Lung (tissue), 12 donors: Measurements from ENCODE around the gene C2CD4B. TPM values are rescaled to one million over a fixed set of nuclear protein-coding genes. Genes with fewer than 3 reads are reported as not detected.

Source experiments
- ATAC-seq: fragments of 200-7000 bp; cut with Tn5 transposase; one replicate; pipeline ENCODE4 v1.9.1; 2020; ENCODE audit warnings: moderate number of reproducible peaks; ENCODE audit not compliant: insufficient read depth, low FRiP score
- DNase-seq, 3 donors: peaks; one replicate each; pipeline ENCODE4 v3.0.0-alpha.2; 2013 to 2017
- H3K27ac ChIP-seq, 2 donors: one replicate each; pipeline ENCODE4 v1.5.1; 2013; ENCODE audit warnings: mild to moderate bottlenecking in 2 of 2, moderate library complexity in 2 of 2, control low read depth in 1 of 2, inconsistent platforms in 1 of 2, low read depth in 1 of 2, low read length in 1 of 2
- H3K27me3 ChIP-seq, 3 donors: one replicate each; pipeline ENCODE4 v1.5.1; 2013; ENCODE audit warnings: low read length in 2 of 3; ENCODE audit not compliant: control insufficient read depth in 3 of 3, insufficient read depth in 3 of 3
- H3K36me3 ChIP-seq, 4 donors: one replicate each; pipeline ENCODE4 v1.5.1; 2013; ENCODE audit warnings: low read length in 4 of 4, mild to moderate bottlenecking in 1 of 4, moderate library complexity in 1 of 4; ENCODE audit not compliant: control insufficient read depth in 4 of 4, insufficient read depth in 4 of 4
- H3K4me1 ChIP-seq, 5 donors: one replicate each; pipeline ENCODE4 v1.5.1; 2013; ENCODE audit warnings: low read length in 5 of 5, mild to moderate bottlenecking in 2 of 5, moderate library complexity in 1 of 5; ENCODE audit not compliant: control insufficient read depth in 5 of 5, insufficient read depth in 5 of 5
- H3K4me3 ChIP-seq: one replicate; pipeline ENCODE4 v1.5.1; 2013; ENCODE audit warnings: mild to moderate bottlenecking, control low read depth, moderate library complexity
- H3K9ac ChIP-seq, 2 donors: one replicate each; pipeline ENCODE4 v1.5.1; 2013; ENCODE audit warnings: low read length in 2 of 2, control low read depth in 1 of 2; ENCODE audit not compliant: insufficient read depth in 1 of 2
- H3K9me3 ChIP-seq, 4 donors: one replicate each; pipeline ENCODE4 v1.5.1; 2013; ENCODE audit warnings: low read length in 3 of 4, mild to moderate bottlenecking in 1 of 4, moderate library complexity in 1 of 4; ENCODE audit not compliant: control insufficient read depth in 4 of 4, insufficient read depth in 3 of 4
- WGBS, 2 donors: extraction: QIAGEN DNeasy Blood & Tissue Kit; methylation state at CpG; one replicate each; pipeline ENCODE4 v1.1.7; 2013; 5-methylcytosine and 5-hydroxymethylcytosine counted together
- polyA plus RNA-seq, 2 donors: library from polyadenylated mRNA; stranded (reverse); fragments of 200-250 nt; gene quantifications; one replicate each; pipeline ENCODE4 v1.2.1, GENCODE V29; 2013
- total RNA-seq, 2 donors: library from RNA; depleted of rRNA in 1 of 2; stranded (reverse); fragments of >200 nt in 1 of 2; gene quantifications; one replicate each; pipeline ENCODE4 v1.2.1, GENCODE V29; 2014 to 2021
- TF ChIP-seq, protein P1 (sequence below): IDR thresholded peaks from 2 replicates; pipeline ENCODE4 v1.5.1; 2012; ENCODE audit warnings: mild to moderate bottlenecking; ENCODE audit errors: control extremely low read depth, extremely low read depth
- donor health status: control.
- donor health status: control.
- donor health status: Bipolar disorder and iron deficiency.
- donor health status: healthy.
- donor health status: DM: yes; HTN: yes; CAD: no.

C2CD4B gene
- total and polyA plus RNA-seq, 4 donors = 3.4 to 12.6 (median 7.6) TPM

- Histone ChIP-seq H3K4me3 (no peak overlapping the region), H3K4me1 (peaks cover 0 to 11% (median 2%) of the 10 kb centered on the region in 5 donors), H3K9ac (no peak overlapping the region), H3K9me3 (no peaks in the 10 kb centered on the region), H3K27ac (no peak overlapping the region), H3K36me3 (peaks cover 0 to 3% (median 0%) of the 10 kb centered on the region in 4 donors), H3K27me3 (no peaks in the 10 kb centered on the region)
- ATAC-seq = no peak
- TF ChIP-seq, protein P1, sequence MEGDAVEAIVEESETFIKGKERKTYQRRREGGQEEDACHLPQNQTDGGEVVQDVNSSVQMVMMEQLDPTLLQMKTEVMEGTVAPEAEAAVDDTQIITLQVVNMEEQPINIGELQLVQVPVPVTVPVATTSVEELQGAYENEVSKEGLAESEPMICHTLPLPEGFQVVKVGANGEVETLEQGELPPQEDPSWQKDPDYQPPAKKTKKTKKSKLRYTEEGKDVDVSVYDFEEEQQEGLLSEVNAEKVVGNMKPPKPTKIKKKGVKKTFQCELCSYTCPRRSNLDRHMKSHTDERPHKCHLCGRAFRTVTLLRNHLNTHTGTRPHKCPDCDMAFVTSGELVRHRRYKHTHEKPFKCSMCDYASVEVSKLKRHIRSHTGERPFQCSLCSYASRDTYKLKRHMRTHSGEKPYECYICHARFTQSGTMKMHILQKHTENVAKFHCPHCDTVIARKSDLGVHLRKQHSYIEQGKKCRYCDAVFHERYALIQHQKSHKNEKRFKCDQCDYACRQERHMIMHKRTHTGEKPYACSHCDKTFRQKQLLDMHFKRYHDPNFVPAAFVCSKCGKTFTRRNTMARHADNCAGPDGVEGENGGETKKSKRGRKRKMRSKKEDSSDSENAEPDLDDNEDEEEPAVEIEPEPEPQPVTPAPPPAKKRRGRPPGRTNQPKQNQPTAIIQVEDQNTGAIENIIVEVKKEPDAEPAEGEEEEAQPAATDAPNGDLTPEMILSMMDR = peak; percentile 17
- DNase-seq = peak; percentile 63 to 82 (median 64)
- WGBS, 2 donors = 20 to 50% methylated on average over 2 of the region's 2 CpGs
Measured at GRCh38 chr15:62125773-62126172, 39.3 kb downstream of the C2CD4B start.

DNA sequence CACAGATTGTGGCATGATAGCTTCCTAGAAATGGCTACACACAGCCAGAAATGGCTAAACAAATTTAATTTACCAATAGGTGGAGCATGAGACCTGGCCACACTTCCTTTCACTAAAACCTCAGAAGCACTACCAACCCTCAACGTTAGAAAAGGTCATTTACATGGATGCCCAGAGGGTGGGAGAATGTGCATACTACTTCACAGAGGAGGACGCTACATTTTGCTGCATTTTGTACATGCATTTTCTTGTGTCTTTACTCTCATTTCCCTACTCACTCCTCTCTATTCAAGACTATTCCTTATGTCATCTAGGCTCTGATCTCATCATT, 40.1 kb downstream of the C2CD4B start:
- no peak for ATAC-seq
- WGBS, 2 donors = 53% methylated on average over 2 of the region's 2 CpGs
- no peak overlapping the region for H3K9ac ChIP-seq

GRCh38 chr15:62124176-62124972, 40.7 kb downstream of the C2CD4B start:
- Histone ChIP-seq H3K27ac (peak overlapping the region in 1 of 2 donors; percentile 55), H3K9me3 (no peaks in the 10 kb centered on the region), H3K9ac (no peak overlapping the region), H3K4me3 (no peak overlapping the region), H3K36me3 (peaks cover 0 to 3% (median 0%) of the 10 kb centered on the region in 4 donors), H3K27me3 (no peaks in the 10 kb centered on the region), H3K4me1 (peaks cover 0 to 11% (median 4%) of the 10 kb centered on the region in 5 donors)
- 24 to 28% methylated on average over 6 of the region's 6 CpGs for WGBS, 2 donors
- DNase-seq (peak in 2 of 3 donors; percentile 29 to 41), ATAC-seq (peak; percentile 17)
- TF ChIP-seq, protein P1 = no peak

More for the DNA sequence above, 40.1 kb downstream of the C2CD4B start:
- Histone ChIP-seq H3K4me1 (peaks cover 0 to 11% (median 2%) of the 10 kb centered on the region in 5 donors), H3K27ac (peak overlapping the region in 1 of 2 donors; percentile 55), H3K4me3 (no peak overlapping the region), H3K36me3 (peaks cover 0 to 3% (median 0%) of the 10 kb centered on the region in 4 donors), H3K27me3 (no peaks in the 10 kb centered on the region), H3K9me3 (no peaks in the 10 kb centered on the region)
- TF ChIP-seq, protein P1 = no peak
- no peak for DNase-seq
